HG02571 (cell line): ENCODE results near the gene MVB12B.

Source experiments
- ATAC-seq: cut with Tn5 transposase; IDR thresholded peaks from one replicate; pipeline ENCODE4 v1.9.1; 2021; ENCODE audit warnings: mild to moderate bottlenecking, moderate library complexity; ENCODE audit not compliant: unreplicated experiment

The MVB12B gene

DNA sequence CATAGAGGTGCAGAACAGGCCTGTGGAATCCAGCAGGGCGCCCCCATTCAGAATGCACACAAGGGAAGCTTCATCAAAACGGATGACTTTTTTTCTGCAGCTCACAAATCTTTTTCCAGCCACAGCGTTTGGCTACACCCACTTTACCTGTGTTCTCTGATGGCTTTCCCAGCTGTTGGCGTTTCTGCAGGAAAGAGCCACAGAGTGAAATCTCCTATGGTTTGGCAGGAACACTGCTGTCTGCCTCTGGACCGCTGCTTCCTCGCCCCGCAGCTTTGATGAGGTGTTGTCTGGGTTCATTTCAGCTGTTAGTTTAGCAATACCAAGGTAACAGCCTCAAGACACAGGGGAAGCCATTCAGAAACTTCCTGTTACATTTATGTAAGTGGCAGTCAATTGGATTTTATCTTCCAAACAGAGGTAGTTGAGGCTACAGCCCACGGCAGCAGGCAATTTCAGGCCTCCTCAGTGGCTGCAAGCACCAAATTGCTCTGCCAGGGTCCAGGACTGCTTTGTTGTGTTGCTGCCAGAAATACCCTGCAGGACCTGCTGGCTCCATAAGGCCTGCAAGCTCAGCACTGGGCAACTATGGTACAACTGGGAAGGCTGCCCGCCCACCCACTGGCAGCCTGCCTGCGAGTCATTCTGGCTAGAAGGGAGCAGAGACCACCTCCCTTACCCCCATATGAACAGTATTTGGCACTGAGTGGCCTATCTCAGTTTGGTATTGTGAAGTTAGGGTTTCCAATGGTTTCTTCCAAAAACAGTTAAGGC is 96.7 kb downstream of the MVB12B start:
- no peak for ATAC-seq

- ATAC-seq = no peak
These were observed 97.2 kb downstream of the MVB12B start for GRCh38 chr9:126423916-126424185.

GRCh38 chr9:126424511-126424910 is 97.9 kb downstream of the MVB12B start:
- ATAC-seq = no peak

DNA sequence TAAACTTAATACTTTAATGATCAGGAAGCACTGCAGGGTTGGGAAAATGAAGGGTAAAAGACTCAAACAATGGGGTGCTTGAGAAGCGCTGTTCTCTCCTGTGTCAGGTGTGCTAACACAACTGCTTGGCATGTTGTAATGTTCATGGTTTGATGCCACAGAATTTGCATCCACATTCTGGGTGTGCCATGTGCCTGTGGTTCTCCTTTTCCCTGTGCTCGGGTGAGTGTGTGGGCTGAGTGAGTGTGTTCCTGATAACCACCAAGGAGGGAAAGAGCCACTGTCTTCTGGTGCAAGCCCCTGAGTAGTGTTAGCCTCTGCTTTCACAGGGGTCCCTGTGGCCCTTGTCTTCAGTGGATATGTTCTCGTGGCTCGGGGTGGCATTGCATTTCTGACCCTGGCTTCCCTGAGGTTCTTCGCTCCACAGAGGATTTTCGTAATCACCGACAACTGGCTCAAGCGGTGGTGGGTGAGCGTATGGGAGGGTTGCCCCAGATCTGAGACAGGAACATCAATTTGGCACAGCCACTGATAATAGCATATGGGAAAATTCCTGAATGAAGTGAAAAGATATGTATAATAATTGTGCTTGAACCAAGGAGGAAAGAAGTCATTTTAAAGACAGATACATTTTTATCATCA is 102.0 kb downstream of the MVB12B start:
- no peak for ATAC-seq

DNA sequence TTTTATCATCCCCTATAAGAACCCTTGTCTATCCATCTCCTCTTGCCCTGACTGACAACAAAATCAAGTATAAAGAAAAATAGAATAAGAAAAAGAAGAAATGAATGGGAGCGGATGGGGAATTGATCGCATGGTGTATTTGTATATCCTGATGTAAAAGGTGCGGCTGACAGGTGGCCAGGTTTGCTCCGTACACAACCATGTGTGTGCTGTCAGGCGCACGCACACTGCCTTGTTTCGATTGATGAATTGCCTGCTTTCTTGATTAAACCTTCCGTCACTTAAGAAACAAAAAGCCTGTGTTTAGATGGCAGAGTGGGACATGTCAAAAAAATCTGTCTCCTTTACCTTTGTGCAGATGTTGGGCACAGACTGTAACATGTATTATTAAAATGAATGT is 102.6 kb downstream of the MVB12B start:
- ATAC-seq = no peak

- ATAC-seq = no peak
These were observed 103.5 kb downstream of the MVB12B start for GRCh38 chr9:126430124-126430523.

DNA sequence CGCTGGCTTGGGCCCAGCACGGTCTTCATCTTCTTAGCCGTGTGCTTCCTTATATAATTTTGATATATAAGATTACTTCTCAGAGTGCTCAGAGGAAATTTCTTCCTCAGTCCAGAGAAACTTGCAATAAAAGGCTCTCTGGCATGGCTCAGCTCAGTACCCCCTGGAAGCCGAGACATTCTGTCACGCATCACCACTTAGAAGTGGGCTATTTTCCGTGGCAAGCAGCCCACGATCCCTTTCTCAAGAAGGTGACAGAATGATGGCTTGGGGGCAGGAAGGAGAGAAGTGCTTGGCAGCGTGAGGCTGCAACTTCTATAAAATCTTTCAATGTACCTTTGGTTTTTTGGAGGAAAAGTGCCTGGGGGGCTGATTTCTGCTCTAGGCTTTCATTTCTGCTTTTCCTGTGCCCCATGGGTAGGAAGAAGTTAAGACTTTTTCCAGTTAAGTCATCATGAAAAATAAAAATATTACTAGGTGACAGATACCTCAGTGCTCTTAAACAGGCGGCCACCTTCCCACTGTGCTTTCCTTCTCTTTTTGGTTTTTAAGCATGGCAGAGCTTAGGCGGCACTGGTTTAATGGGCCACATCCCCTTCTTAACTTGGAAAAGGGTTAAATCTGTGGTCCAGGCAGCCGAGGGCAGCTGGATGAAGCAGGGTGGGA is 104.6 kb downstream of the MVB12B start:
- no peak for ATAC-seq

DNA sequence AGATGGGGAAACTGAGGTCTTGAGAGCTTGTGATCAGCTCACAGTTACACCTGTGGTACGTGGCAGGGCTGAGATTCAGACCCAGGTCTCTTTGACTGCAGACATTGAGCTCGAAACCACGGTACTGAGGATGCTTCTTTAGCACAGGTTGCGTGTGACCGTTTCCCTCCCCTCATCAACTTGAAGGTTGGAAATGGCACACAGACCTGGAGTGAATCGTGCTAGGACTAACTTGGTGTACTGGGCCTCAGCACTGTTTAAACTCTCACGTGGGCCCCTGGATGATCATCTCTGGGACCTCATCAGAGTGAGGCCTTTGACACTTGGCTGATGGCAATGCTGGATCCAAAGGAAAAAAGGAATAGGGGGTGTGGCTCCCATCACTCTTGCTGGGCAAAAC is 106.0 kb downstream of the MVB12B start:
- ATAC-seq = no peak

DNA sequence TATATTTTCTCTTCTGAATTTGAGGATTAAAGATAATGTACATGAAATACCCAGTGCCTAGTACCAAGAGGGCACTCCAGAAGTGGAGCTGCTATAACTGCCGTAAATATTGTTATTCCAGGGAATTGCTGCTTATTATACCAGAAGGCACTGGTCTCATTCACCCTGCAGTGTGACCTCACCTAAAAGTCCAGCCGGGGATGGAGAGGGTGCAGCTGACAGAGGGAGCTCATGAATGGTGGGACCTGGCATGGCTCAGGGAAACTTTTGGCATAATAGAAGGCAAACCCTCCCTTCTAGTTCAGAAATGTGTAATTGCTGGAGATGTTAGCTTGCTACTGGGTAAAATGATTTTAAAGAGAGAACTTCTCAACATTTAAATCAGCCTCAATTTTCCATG is 108.5 kb downstream of the MVB12B start:
- ATAC-seq = no peak

DNA sequence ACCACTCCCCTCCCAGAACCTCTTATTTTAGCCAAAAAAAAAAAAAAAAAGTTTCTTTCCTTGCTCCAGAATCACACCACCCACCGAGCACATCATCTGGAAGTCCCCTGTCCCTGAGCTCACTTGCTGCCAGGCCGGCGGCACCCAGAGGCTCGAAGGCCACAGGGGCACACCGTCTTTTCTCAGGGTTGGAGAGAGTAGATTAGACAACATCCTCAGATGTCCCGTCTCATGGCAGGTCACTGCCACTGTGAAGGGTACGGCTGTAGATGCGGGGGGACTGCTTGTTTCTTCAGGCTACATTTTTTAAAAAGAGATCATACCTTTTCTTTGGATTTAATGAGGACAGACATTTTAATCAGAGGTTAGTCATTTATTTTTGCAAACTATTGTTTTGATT is 109.0 kb downstream of the MVB12B start:
- ATAC-seq = no peak

DNA sequence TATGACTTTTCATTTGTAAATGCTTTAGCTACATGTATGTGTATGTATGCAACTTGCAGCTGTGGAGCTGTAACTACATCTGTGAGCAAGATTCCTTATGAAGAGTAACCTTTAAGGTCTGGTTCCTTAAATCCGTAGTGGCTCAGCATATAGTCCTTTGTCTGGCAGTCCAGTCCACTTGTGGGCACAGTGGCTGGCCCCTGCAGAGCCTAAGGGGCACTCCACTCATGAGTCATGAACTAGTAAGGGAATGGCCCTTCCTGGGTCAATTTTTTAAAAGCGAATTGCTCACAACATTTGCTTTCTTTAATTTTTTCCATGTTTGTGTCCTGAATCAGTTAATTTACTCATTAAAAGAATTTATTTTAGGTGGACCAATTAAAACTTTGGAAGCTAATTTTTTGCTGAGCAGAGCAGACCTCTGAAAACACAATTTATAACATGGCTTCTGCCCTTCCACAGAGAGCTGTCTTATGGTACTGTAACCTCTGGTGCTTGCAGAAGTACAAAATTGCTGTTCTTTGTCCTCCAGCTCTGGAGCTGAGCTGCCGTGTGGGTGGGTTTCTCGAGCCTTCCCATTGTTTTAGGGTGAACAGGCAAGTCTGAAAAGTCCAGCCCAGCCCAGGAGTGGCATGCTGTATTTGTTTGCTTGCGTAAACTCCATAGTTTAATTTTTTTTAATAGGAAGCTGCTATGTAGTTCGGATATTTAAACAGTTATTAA is 110.1 kb downstream of the MVB12B start:
- no peak for ATAC-seq

GRCh38 chr9:126437268-126437666 is 110.6 kb downstream of the MVB12B start:
- no peak for ATAC-seq

GRCh38 chr9:126437701-126438100 is 111.1 kb downstream of the MVB12B start:
- ATAC-seq = no peak

DNA sequence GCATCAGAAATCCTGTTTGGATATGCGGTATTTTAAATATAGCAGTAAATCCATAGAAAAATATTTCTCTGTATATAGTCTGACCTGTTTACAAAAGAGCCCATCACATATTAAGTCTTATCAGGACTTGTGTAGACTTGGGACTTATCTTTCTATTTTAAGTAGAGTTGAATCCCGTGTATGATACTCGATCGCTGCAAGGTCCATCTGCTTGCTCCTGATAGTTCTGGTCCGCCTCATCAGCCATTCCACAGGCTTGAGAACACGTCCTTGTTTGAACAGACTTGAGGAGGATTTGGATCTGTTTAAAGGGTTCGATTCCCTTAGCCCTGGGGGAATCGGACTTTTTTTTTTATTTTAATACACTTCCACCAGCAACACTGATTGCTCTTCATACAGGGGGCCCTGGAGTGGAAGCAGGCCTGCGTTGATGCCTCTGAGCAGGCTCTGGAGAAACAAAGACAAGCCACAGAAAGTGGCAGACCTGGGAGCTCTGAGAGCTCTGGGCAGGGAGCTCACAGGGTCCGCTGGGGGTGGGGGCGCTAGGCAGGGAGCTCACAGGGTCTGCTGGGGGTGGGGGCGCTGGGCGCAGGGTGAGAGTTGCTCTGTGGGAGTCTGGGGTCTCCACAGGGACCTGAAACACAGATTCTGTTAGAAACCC is 112.2 kb downstream of the MVB12B start:
- no peak for ATAC-seq

DNA sequence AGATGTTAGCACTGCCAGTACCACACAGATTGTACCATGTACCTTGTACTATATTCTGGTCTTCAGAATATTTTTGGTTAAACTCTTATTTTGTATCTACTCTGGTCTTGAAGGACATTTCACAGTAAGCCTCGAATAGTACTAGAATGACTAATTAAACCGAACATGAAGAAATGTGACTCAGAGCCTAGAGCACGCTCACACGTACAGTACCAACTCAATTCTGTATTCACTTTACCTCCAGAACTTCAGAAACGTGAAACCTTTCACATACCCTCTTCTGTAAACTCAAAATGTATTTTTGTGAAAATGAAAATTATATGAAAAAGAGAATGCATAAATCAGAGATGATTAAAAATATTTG is 112.8 kb downstream of the MVB12B start:
- ATAC-seq = no peak

- no peak for ATAC-seq
These were observed 113.4 kb downstream of the MVB12B start for GRCh38 chr9:126439883-126440653.

DNA sequence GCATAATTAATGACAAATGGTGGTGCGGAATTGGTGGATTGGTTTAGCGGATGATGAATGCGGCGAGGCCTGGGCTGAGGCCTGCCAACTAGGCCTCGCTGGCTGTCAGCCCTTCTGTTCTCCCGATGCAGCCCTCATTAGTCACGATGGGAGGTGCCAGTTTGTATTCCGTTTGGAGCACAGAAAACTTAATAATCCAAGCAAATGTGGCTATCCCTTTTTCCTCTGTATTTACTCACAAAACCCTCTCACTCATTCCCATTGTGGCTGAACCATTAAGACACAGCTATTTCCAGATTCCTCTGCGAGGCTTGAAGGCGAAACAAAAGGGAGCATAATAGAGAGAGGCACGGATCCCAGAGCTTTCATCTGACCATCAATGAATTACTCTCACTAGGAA is 114.3 kb downstream of the MVB12B start:
- ATAC-seq = no peak

GRCh38 chr9:126442636-126443035 is 116.0 kb downstream of the MVB12B start:
- ATAC-seq = no peak

- no peak for ATAC-seq
These were observed 116.5 kb downstream of the MVB12B start for GRCh38 chr9:126443144-126443543.

DNA sequence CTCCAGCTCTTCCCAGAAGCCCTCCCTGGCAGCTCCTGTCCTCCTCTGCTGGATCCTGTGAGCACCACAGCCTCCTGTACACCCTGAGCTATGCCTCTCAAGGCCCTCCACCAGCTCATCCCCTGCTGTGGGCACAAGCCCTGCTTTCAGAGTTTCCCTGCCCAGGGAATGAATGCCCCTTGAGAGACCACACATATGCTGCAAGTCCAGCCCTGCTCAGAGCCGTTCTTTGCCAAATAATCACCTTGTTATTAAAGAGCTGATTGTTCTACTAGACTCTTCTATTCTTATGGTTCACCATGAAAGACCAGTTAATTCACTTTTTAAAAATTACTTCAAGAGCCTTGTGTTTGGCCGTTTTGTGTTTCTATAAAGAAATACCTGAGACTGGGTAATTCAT is 121.5 kb downstream of the MVB12B start:
- ATAC-seq = no peak
